Stimulated activated CD4-positive, alpha-beta T cell treated with anti-CD3 and anti-CD28 coated beads, Interleukin-12 subunit alpha, Interleukin-12 subunit beta, amount 100 ng/mL, for 24 hours (primary cell): ENCODE data around the gene SRPK3.

Experiments
- DNase-seq, 2 experiments: peaks; one replicate each; pipeline ENCODE4 v3.0.0-alpha.2; 2020; ENCODE audit warnings: low read depth in 2 of 2

The SRPK3 gene

DNA sequence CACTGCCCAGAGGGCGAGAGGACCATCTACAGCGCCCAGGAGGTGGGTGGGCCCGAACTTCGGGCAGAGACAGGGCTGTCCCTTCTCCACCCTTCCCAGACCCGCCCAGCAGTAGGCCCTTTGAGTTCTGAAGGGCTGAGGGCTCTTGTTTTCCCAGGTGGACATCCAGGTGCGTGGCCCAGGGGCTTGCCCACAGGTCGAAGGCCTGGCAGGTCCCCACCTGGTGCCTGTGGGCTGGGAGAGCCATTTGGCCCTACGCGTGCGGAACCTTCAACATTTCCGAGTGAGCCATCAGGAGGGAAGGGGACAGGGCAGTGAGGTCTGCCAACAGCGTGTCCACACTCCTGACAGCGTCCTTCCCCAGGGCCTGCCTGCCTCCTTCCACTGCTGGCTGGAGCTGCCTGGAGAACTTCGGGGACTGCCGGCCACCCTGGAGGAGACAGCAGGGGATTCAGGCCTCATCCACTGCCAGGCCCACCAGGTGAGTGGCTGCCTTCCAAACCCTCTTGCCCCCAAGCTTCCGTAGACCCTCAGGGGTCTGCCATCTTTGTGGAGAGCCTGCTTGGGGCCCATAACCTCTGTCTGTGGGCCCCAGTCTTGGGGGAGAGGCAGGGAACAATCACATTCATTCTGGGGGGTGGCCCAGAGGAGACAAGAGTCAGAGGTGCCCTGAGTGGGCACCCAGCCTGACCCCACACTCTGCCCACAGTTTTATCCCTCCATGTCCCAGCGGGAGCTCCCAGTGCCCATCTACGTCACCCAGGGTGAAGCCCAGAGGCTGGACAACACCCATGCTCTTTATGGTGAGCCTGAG lies 10.0 kb upstream of the SRPK3 start:
- DNase-seq: no peak

DNA sequence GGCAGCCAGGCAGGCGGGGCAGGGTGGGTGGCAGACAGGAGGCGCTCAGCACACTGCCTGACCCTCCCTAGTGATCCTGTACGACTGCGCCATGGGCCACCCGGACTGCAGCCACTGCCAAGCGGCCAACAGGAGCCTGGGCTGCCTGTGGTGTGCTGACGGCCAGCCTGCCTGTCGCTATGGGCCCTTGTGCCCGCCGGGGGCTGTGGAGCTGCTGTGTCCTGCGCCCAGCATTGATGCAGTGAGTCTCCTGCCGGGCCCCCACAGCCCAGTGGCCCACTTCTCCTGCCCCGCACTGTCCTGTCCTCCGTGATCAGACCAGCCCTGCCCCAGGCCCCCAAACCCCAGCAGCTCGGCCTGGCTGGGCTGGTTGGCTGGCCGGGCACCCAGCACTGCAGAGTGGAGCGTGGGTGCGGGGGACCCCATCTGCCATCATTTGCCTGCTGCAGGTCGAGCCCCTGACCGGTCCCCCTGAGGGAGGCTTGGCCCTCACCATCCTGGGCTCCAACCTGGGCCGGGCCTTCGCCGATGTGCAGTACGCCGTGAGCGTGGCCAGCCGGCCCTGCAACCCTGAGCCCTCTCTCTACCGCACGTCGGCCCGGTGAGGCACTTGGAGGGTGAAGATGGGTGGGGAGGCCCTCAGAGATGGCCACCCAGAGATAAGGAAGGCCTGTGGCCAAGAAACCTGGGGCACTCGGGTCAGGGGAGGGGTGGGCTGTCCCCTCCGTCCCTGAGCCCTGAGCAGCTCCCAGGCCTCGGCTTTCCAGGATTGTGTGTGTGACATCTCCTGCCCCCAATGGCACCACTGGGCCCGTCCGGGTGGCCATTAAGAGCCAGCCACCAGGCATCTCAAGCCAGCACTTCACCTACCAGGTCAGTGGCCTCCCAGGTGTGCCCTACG lies 9.2 kb upstream of the SRPK3 start:
- no peak for DNase-seq

DNA sequence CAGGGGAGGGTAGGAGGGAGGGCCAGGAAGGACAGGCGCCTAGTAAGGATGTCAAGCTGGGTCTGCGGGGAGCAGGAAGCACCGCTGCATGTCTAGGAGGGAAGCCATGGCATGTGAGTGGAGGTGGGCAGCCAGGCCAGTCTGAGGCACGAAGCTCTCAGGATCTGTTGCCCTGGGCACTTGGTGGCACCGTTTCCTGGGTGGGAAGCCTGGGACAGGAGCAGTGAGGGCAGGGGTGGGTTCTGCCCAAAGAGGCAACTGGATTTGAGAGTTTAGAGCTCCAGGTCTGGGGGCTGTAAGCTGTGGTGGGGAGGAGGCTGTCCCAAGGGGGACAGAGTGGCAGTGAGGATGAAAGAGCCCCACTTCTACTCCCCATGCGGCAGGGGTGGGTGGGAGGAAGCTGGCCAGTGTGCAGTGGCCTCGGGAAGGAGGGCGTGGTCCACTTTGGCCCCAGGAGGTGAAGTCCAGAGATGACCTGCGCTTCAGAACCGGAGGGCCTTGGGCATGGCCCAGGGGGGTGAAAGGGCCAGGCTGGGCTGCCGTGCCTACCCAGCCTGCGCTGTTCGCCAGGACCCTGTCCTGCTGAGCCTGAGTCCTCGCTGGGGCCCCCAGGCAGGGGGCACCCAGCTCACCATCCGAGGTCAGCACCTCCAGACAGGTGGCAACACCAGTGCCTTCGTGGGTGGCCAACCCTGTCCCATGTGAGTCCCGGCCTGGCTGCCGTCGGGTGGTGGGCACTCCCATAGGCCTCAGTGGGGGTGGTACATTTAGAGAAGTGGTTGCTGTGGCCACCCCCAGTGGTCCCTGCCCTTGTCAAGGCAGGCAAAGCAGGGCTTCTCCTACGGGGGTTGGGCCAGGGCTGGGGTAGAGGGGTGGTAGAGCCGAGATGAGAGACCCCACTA lies 8.3 kb upstream of the SRPK3 start:
- DNase-seq: no peak

DNA sequence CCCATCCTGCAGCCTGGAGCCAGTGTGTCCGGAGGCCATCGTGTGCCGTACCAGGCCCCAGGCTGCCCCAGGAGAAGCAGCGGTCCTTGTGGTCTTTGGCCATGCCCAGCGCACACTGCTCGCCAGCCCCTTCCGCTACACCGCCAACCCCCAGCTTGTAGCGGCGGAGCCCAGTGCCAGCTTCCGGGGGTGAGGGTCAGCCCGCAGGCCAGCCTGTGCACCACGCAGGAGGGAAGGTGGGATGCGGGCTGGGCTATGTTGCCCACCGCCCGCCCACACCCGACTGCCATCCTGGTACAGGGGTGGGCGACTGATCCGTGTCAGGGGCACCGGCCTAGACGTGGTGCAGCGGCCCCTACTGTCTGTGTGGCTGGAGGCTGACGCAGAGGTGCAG lies 7.6 kb upstream of the SRPK3 start:
- DNase-seq: no peak

DNA sequence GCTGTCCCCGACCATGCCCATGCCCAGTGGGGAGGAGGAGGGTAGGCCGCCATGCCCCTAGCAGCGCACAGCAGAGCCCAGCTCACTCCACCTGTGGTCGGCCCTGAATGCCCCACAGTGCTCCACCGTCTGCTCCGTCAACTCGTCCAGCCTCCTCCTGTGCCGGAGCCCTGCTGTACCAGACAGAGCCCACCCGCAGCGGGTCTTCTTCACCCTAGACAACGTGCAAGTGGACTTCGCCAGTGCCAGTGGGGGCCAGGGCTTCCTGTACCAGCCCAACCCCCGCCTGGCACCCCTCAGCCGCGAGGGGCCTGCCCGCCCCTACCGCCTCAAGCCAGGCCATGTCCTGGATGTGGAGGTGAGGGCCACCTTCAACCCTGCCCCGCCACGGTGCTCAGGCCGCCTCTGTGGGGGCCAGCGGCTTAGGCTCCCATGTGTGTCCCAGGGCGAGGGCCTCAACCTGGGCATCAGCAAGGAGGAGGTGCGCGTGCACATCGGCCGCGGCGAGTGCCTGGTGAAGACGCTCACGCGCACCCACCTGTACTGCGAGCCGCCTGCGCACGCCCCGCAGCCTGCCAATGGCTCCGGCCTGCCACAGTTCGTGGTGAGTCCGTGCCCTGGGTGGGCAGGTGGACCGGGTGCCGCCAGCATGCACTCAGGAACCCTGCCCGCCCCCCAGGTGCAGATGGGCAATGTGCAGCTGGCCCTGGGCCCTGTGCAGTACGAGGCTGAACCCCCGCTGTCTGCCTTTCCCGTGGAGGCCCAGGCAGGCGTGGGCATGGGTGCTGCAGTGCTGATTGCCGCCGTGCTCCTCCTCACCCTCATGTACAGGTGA lies 6.9 kb upstream of the SRPK3 start:
- DNase-seq: no peak

DNA sequence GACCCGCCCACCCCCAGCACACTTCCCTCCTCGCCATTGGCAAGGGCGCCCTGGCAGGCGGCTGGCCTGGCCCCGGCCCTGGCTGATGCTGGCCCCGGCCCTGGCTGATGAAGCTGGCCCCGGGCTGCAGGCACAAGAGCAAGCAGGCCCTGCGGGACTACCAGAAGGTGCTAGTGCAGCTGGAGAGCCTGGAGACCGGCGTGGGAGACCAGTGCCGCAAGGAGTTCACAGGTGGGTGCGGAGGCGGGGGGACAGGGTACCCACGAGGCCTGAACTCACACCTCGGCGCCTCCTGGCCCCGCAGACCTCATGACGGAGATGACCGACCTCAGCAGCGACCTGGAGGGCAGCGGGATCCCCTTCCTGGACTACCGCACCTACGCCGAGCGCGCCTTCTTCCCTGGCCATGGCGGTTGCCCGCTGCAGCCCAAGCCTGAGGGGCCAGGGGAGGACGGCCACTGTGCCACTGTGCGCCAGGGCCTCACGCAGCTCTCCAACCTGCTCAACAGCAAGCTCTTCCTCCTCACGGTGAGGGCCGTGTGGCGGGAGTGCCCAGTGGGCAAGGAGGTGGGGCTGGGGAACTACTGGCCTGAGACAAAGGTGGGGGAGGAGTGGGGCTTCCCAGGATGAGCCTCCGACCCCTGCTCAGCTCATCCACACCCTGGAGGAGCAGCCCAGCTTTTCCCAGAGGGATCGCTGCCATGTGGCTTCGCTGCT lies 6.1 kb upstream of the SRPK3 start:
- no peak for DNase-seq

DNA sequence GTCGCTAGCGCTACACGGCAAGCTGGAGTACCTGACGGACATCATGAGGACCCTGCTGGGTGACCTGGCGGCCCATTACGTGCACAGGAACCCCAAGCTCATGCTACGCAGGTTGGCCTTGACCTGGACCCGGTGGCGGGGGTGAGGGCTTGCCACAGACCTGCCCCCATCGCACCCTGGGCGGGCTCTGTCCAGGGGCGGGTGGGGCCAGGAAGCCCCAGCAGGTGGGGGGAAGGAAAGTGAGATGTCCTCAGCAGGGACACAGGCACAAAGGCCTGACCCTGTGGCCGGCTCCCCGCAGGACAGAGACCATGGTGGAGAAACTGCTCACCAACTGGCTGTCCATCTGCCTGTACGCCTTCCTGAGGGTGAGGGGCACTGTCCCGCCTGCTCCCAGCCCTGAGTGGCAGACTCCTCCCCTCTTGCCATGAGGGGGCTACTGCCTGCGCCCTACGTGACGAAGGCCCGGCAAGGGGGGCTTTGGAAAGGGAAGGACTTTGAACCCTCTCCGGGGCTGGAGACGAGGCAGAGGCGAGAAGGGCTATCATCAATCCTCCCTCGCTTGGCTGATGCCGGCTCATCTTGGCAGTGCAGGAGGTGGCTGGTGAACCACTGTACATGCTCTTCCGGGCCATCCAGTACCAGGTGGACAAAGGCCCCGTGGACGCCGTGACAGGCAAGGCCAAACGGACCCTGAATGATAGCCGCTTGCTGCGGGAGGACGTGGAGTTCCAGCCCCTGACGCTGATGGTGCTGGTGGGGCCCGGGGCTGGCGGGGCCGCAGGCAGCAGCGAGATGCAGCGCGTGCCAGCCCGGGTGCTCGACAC lies 5.3 kb upstream of the SRPK3 start:
- DNase-seq: no peak

DNA sequence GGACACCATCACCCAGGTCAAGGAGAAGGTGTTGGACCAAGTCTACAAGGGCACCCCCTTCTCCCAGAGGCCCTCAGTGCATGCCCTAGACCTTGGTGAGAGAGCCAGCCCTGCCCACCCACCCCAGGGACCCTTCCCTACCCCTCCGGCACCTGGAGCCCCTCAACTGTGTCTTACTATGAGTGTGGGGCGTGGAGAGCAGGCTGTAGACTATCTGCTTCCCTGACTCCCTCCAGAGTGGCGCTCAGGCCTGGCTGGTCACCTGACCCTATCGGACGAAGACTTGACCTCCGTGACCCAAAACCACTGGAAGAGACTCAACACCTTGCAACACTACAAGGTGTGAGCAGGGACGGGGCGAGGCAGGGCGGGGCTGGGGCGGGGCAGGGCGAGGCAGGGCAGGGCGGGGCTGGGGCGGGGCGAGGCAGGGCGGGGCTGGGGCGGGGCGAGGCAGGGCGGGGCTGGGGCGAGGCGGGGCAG lies 4.7 kb upstream of the SRPK3 start:
- DNase-seq: no peak

DNA sequence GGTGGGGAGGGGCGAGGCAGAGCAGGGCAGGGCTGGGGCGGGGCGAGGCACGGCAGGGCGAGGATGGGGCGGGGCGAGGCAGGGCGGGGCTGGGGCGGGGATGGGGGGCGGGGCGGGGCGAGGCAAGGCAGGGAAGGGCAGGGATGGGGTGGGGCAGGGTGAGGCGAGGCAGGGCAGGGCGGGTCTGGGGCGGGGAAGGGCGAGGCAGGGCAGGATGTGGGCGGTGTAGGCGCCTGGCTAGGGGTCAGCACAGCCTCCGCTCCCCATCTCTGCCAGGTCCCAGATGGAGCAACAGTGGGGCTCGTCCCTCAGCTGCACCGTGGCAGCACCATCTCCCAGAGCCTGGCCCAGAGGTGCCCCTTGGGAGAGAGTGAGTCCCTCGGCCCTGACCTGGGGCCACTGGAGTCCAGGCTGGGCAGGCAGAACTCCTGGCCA lies 4.2 kb upstream of the SRPK3 start:
- DNase-seq: no peak

DNA sequence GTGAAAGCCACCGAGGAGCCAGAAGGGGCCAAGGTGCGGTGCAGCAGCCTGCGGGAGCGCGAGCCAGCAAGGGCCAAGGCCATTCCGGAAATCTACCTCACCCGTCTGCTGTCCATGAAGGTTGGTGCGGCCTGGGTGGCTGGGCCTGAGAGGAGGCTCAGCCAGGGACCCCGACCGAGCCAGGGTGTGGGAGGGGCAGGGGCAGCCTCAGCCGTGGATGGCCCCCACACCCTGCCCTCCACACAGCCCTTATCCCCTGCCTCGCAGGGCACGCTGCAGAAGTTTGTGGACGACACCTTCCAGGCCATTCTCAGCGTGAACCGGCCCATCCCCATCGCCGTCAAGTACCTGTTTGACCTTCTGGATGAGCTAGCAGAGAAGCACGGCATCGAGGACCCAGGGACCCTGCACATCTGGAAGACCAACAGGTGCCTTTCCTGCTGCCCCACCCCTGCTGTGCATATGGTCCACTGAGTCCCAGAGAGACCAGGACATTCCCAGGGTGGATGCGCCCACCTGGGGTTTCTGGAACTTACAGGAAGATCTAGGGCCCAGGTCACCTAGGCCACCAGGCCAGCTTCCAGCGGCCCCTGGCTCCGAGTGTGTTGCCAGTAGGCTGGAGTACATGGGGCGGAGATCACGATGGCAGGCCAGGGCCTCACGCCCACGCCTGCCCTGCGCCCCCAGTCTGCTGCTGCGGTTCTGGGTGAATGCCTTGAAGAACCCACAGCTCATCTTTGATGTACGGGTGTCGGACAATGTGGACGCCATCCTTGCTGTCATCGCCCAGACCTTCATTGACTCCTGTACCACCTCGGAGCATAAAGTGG lies 3.4 kb upstream of the SRPK3 start:
- no peak for DNase-seq

DNA sequence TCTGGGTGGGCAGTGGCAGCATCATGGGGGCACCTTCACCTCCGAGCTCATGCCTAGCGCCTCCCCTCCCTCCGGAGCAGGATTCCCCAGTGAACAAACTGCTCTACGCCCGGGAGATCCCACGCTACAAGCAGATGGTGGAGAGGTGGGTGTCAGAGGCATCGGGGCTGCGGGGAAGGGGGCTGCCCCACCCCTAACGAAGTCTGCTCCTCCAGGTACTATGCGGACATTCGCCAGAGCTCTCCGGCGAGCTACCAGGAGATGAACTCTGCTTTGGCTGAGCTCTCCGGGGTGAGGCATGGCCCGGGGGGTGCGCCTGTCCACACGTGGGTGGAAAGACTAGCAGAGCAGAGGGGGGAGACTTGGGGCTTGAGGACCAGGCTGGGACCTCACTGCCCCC lies 2.7 kb upstream of the SRPK3 start:
- DNase-seq: no peak

DNA sequence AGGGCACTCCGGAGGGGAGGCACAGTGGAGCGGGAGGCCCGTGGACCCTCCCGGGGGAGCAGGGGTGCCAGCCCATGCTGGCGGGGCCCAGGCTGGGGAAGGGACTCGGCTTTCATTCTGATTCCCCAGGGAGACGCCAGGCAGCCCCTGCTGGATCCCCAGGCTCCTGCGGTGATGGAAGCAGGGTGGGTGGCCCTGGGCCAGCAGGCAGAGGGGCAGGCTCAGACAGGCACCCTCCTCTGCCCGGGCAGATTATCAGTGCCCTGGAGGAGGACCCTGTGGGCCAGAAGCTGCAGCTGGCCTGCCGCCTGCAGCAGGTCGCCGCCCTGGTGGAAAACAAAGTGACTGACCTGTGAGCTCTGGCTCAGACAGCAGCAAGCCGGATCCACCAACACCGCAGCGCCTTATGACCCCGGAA lies 2.1 kb upstream of the SRPK3 start:
- no peak for DNase-seq

DNA sequence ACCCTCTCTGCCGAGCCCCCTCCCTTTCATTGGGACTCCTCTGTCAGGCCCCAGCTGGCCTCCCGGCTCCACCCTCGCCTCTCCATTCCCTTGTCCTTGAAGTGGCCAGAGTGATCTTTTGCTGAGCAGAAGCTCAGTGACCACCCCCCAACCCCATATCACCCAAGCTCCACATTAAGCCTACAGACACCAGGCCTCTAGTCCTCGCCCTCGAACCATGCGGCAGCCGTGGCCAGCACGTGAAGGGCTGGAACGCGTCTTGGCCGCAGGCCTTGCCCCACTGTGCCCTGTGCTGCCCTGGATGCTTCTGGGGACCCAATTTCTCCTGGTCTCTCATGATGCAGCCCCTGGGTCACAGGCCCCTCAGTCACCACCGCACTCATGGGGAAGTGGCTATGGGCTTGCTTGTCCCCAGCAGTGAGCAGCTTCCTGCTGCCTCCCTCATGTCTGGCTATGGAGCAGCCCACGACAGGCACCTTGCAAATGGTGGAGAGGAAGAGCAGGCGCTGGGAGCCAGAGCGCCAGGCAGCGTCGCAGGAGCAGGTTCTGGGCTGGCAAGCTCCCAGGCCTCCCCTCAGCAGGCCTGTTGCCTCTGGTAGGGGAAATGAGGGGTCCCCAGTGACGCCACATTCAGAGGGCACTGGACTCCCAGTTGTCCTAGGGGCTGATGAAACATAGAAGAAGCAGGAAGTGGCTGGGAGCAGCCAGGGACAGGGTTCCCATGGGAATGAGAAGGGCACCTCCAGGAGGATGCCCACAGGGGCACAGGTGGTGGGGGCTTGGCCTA lies 757 bp upstream of the SRPK3 start:
- DNase-seq: no peak

DNA sequence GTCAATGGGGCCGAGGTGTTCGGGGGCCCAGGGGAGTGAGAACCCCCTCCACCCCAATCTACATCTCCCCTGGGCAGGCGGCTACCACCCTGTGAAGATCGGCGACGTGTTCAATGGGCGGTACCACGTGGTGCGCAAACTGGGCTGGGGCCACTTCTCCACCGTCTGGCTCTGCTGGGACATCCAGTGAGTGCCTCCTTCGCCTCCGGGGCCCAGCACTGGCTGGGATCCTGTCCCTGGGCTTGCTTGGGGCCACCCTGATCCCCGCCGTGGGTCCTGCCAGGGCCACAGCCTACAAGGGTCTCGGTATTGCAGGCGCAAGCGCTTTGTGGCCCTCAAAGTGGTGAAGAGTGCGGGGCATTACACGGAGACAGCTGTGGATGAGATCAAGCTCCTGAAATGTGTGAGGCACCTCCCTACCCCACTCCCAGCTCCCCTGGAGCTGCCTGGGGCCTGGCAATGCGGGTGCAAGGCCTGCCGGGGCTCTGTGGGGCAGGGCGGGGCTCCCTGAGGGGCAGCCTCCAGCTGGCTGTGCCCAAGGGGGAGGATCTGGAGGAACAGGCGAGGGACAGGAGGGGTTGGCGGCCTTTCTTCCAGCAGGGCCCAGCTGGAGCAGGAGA lies 697 bp downstream of the SRPK3 start:
- DNase-seq: no peak

DNA sequence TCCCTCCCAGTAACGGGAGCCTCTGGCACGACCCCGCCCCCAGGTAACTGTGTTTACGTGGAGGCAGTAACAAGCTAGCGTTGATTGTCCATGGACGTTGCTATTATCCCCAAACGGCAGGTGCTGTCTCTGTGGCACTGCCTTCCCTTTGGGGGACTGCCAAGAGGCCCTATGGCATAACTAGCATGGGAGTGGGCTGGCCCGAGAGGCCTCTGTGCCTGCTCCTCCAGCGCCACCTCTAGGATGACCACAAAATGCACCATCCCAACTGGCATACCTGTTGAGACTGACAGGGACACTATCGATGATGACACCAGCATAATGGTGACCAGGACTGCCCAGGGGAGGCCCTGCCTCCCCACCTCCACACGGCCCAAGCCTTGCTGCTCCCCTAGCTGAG lies 1.5 kb downstream of the SRPK3 start:
- no peak for DNase-seq

DNA sequence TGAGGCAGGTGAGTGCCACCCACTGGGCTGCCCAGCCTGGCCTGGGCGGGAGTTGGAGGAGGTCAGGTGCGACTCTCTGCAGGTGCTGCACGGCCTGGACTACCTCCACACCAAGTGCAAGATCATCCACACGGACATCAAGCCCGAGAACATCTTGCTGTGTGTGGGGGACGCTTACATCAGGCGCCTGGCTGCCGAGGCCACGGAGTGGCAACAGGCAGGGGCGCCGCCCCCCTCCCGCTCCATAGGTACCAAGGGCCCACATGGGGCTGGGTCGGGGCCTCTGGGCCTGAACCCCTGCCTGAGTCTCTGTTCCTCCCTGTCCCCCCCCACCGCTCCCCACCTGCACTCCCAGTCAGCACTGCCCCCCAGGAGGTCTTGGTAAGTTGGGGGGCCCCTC lies 2.0 kb downstream of the SRPK3 start:
- no peak for DNase-seq

DNA sequence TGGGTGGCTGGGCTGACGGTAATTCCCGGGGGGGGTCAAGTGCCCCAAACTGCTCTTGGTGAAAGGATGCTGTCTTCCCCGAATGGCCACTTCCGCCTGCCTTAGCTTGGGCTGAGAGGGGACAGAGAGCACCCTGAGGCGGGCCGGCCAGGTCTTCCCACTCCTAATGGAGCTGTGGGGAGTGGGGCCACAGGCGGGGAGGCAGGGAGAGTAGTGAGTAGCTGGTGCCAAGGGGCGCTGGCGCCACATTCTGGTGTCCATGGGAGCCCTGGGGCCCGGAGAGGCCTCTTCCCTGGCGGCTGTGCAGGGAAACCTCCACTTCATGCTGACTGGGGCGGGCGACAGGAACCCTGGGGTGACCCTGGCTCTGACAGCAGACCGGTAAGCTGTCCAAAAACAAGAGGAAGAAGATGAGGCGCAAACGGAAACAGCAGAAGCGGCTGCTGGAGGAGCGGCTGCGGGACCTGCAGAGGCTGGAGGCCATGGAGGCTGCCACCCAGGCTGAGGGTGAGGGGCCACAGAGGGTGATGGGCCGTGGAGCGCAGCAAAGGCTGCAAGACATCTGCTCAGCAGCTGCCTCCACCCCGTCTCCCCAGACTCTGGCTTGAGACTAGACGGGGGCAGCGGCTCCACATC lies 2.7 kb downstream of the SRPK3 start:
- no peak for DNase-seq
